Mesenchymal stem cell (in vitro differentiated cells and primary cell): ENCODE data around the gene GKN2.

Experiments
- DNase-seq: peaks from one replicate; pipeline ENCODE4 v3.0.0-alpha.2; 2013
- H2AFZ ChIP-seq: one replicate; pipeline ENCODE4 v1.6.1; 2013; ENCODE audit warnings: low read depth, mild to moderate bottlenecking, control low read depth, inconsistent platforms, low read length, moderate library complexity
- H2AK5ac ChIP-seq: 2 replicates; pipeline ENCODE4 v1.6.1; 2013; ENCODE audit warnings: low read length, moderate library complexity, mild to moderate bottlenecking, inconsistent platforms; ENCODE audit not compliant: severe bottlenecking
- H2BK120ac ChIP-seq: one replicate; pipeline ENCODE4 v1.6.1; 2013; ENCODE audit warnings: low read depth, mild to moderate bottlenecking, inconsistent platforms, low read length, moderate library complexity
- H2BK12ac ChIP-seq, 2 experiments: one replicate each; pipeline ENCODE4 v1.6.1; 2013; ENCODE audit warnings: inconsistent platforms in 2 of 2, low read length in 2 of 2, mild to moderate bottlenecking in 2 of 2, moderate library complexity in 2 of 2, control low read depth in 1 of 2
- H2BK15ac ChIP-seq: one replicate; pipeline ENCODE4 v1.6.1; 2013; ENCODE audit warnings: mild to moderate bottlenecking, low read depth, inconsistent platforms; ENCODE audit not compliant: poor library complexity, severe bottlenecking
- H2BK5ac ChIP-seq: 2 replicates; pipeline ENCODE4 v1.6.1; 2013; ENCODE audit warnings: low read depth, mild to moderate bottlenecking, low read length, control low read depth, inconsistent platforms; ENCODE audit not compliant: poor library complexity, severe bottlenecking
- H3K14ac ChIP-seq, 2 experiments: one replicate each; pipeline ENCODE4 v1.6.1; 2013; ENCODE audit warnings: inconsistent platforms in 2 of 2, low read length in 2 of 2, control low read depth in 1 of 2, mild to moderate bottlenecking in 1 of 2, moderate library complexity in 1 of 2
- H3K18ac ChIP-seq, 2 experiments: one replicate each; pipeline ENCODE4 v1.6.1; 2013; ENCODE audit warnings: inconsistent platforms in 2 of 2, low read length in 2 of 2, control low read depth in 1 of 2, low read depth in 1 of 2, mild to moderate bottlenecking in 1 of 2
- H3K23ac ChIP-seq, 2 experiments: one replicate each; pipeline ENCODE4 v1.6.1; 2013; ENCODE audit warnings: inconsistent platforms in 2 of 2, low read length in 2 of 2, mild to moderate bottlenecking in 2 of 2, moderate library complexity in 2 of 2, control low read depth in 1 of 2
- H3K27ac ChIP-seq: 2 replicates; pipeline ENCODE4 v1.5.1; 2013; ENCODE audit warnings: mild to moderate bottlenecking, moderate library complexity, low read length, control low read depth, inconsistent platforms; ENCODE audit not compliant: poor library complexity, severe bottlenecking
- H3K27me3 ChIP-seq, 2 experiments: 2 replicates each; pipeline versions ENCODE4 v1.6.1 to v1.7.0; 2013; ENCODE audit warnings: low read length in 2 of 2, mild to moderate bottlenecking in 2 of 2, moderate library complexity in 2 of 2, control low read depth in 1 of 2, inconsistent platforms in 1 of 2; ENCODE audit not compliant: control insufficient read depth in 1 of 2, insufficient read depth in 1 of 2
- H3K36me3 ChIP-seq, 2 experiments: 2 replicates each; pipeline versions ENCODE4 v1.6.1 to v1.7.0; 2013; ENCODE audit warnings: low read length in 2 of 2, control low read depth in 1 of 2, inconsistent platforms in 1 of 2, low read depth in 1 of 2, mild to moderate bottlenecking in 1 of 2; ENCODE audit not compliant: insufficient read depth in 2 of 2, control insufficient read depth in 1 of 2
- H3K4ac ChIP-seq, 2 experiments: one replicate each; pipeline ENCODE4 v1.6.1; 2013; ENCODE audit warnings: inconsistent platforms in 2 of 2, low read length in 2 of 2, mild to moderate bottlenecking in 2 of 2, moderate library complexity in 2 of 2, control low read depth in 1 of 2, low read depth in 1 of 2
- H3K4me1 ChIP-seq: 2 replicates; pipeline ENCODE4 v1.6.1; 2013; ENCODE audit warnings: low read depth, low read length, control low read depth; ENCODE audit not compliant: control insufficient read depth, insufficient read depth
- H3K4me2 ChIP-seq: 2 replicates; pipeline ENCODE4 v1.6.1; 2013; ENCODE audit warnings: low read length, mild to moderate bottlenecking, inconsistent platforms; ENCODE audit not compliant: poor library complexity, severe bottlenecking
- H3K4me3 ChIP-seq, 2 experiments: 2 replicates each; pipeline versions ENCODE4 v1.5.1 to v1.7.0; 2013; ENCODE audit warnings: low read length in 2 of 2, mild to moderate bottlenecking in 2 of 2, control low read depth in 1 of 2, low read depth in 1 of 2; ENCODE audit not compliant: insufficient read depth in 1 of 2
- H3K79me1 ChIP-seq: replicated peaks from 2 replicates; pipeline ENCODE4 v1.6.1; 2013; ENCODE audit warnings: mild to moderate bottlenecking, control low read depth, low read length, inconsistent platforms; ENCODE audit not compliant: poor library complexity, severe bottlenecking
- H3K9ac ChIP-seq: 2 replicates; pipeline ENCODE4 v1.7.0; 2013; ENCODE audit warnings: mild to moderate bottlenecking, low read length, moderate library complexity
- H3K9me3 ChIP-seq: 2 replicates; pipeline ENCODE4 v1.7.0; 2013; ENCODE audit warnings: mild to moderate bottlenecking, low read length; ENCODE audit not compliant: control insufficient read depth
- H4K8ac ChIP-seq: one replicate; pipeline ENCODE4 v1.6.1; 2013; ENCODE audit warnings: inconsistent platforms, mild to moderate bottlenecking, low read length, moderate library complexity
- H4K91ac ChIP-seq: one replicate; pipeline ENCODE4 v1.6.1; 2013; ENCODE audit warnings: mild to moderate bottlenecking, low read length, inconsistent platforms
- WGBS: methylation state at CpG from one replicate; pipeline ENCODE4 v1.1.7; 2013; ENCODE audit warnings: mixed read lengths; 5-methylcytosine and 5-hydroxymethylcytosine counted together

GKN2 gene

GRCh38 chr2:68911246-68911645 is 41.4 kb downstream of the GKN2 start:
- peak overlapping the region; percentile 82 for H4K8ac ChIP-seq
- no peaks in the 10 kb centered on the region for H3K9me3 ChIP-seq
- H3K27ac ChIP-seq: no peak overlapping the region
- no peak overlapping the region for H2BK120ac ChIP-seq
- no peak overlapping the region for H3K9ac ChIP-seq
- no peak overlapping the region for H3K14ac ChIP-seq
- no peaks in the 10 kb centered on the region for H3K36me3 ChIP-seq
- H2BK5ac ChIP-seq: no peak overlapping the region
- WGBS: 37% methylated on average over 4 of the region's 4 CpGs
- H2BK15ac ChIP-seq: peak overlapping the region; percentile 20
- peak overlapping the region; percentile 75 for H4K91ac ChIP-seq
- no peaks in the 10 kb centered on the region for H3K79me1 ChIP-seq
- no peak overlapping the region for H2AFZ ChIP-seq
- H3K4me3 ChIP-seq: no peak overlapping the region
- no peak overlapping the region for H3K23ac ChIP-seq
- H3K4me1 ChIP-seq: peaks cover 12% of the 10 kb centered on the region
- no peak overlapping the region for H3K4ac ChIP-seq
- H3K18ac ChIP-seq: peak overlapping the region in 1 of 2 experiments; percentile 77
- H2AK5ac ChIP-seq: no peak overlapping the region
- peak overlapping the region; percentile 57 to 77 for H2BK12ac ChIP-seq
- H3K27me3 ChIP-seq: no peaks in the 10 kb centered on the region
- H3K4me2 ChIP-seq: no peak overlapping the region
- DNase-seq: no peak

GRCh38 chr2:68909793-68910674 is 42.7 kb downstream of the GKN2 start:
- Histone ChIP-seq H3K14ac (no peak overlapping the region), H2AK5ac (no peak overlapping the region), H2AFZ (no peak overlapping the region)

GRCh38 chr2:68908392-68908970 is 44.2 kb downstream of the GKN2 start:
- WGBS: 64% methylated on average over 5 of the region's 5 CpGs
- Histone ChIP-seq H3K79me1 (no peaks in the 10 kb centered on the region), H2AK5ac (peak overlapping the region; percentile 57)

More at GRCh38 chr2:68909793-68910674, 42.7 kb downstream of the GKN2 start:
- Histone ChIP-seq H2BK5ac (no peak overlapping the region), H3K27ac (no peak overlapping the region), H2BK12ac (no peak overlapping the region), H3K4ac (no peak overlapping the region), H3K4me1 (peaks cover 12% of the 10 kb centered on the region), H3K36me3 (no peaks in the 10 kb centered on the region), H3K9ac (no peak overlapping the region), H3K18ac (no peak overlapping the region), H3K79me1 (no peaks in the 10 kb centered on the region), H3K4me2 (no peak overlapping the region), H4K91ac (no peak overlapping the region), H3K23ac (no peak overlapping the region), H3K4me3 (no peak overlapping the region), H3K27me3 (no peaks in the 10 kb centered on the region), H3K9me3 (no peaks in the 10 kb centered on the region), H2BK120ac (no peak overlapping the region), H4K8ac (no peak overlapping the region), H2BK15ac (no peak overlapping the region)
- WGBS: no CpG with 5 or more reads among the region's 3 CpGs
- peak; percentile 64 for DNase-seq

GRCh38 chr2:68907920-68908253 is 44.8 kb downstream of the GKN2 start:
- no peaks in the 10 kb centered on the region for H3K36me3 ChIP-seq
- no peaks in the 10 kb centered on the region for H3K79me1 ChIP-seq
- no peak overlapping the region for H2BK12ac ChIP-seq
- DNase-seq: no peak
- H2BK5ac ChIP-seq: no peak overlapping the region
- no peak overlapping the region for H3K9ac ChIP-seq
- no peak overlapping the region for H3K4me3 ChIP-seq
- no peak overlapping the region for H4K91ac ChIP-seq
- H3K18ac ChIP-seq: no peak overlapping the region
- no peak overlapping the region for H2BK15ac ChIP-seq
- peaks cover 12% of the 10 kb centered on the region for H3K4me1 ChIP-seq
- no peak overlapping the region for H3K14ac ChIP-seq
- peak overlapping the region; percentile 2 for H3K27ac ChIP-seq
- H2BK120ac ChIP-seq: no peak overlapping the region
- H3K4me2 ChIP-seq: no peak overlapping the region
- no peaks in the 10 kb centered on the region for H3K9me3 ChIP-seq
- no peak overlapping the region for H3K4ac ChIP-seq
- H2AFZ ChIP-seq: no peak overlapping the region
- H3K23ac ChIP-seq: no peak overlapping the region
- H4K8ac ChIP-seq: no peak overlapping the region
- WGBS: 95% methylated on average over 4 of the region's 4 CpGs
- H2AK5ac ChIP-seq: no peak overlapping the region
- H3K27me3 ChIP-seq: no peaks in the 10 kb centered on the region

More at GRCh38 chr2:68908392-68908970, 44.2 kb downstream of the GKN2 start:
- Histone ChIP-seq H2AFZ (no peak overlapping the region), H3K4me2 (no peak overlapping the region), H2BK5ac (no peak overlapping the region), H3K14ac (no peak overlapping the region), H3K9ac (no peak overlapping the region), H4K8ac (no peak overlapping the region), H2BK120ac (no peak overlapping the region), H3K23ac (no peak overlapping the region), H3K4me3 (no peak overlapping the region), H3K4ac (peak overlapping the region in 1 of 2 experiments; percentile 1), H2BK12ac (peak overlapping the region in 1 of 2 experiments; percentile 21), H4K91ac (peak overlapping the region; percentile 12), H2BK15ac (no peak overlapping the region), H3K27ac (peak overlapping the region; percentile 8), H3K4me1 (peaks cover 12% of the 10 kb centered on the region), H3K36me3 (no peaks in the 10 kb centered on the region), H3K9me3 (no peaks in the 10 kb centered on the region), H3K18ac (no peak overlapping the region), H3K27me3 (no peaks in the 10 kb centered on the region)
- DNase-seq: no peak
